Brain pericyte (primary cell): Measurements from ENCODE around the gene LGALS12.

Experiments
- DNase-seq: peaks from one replicate; pipeline ENCODE4 v3.0.0-alpha.2; 2012; ENCODE audit warnings: low read depth, low spot score

The LGALS12 gene, protein sequence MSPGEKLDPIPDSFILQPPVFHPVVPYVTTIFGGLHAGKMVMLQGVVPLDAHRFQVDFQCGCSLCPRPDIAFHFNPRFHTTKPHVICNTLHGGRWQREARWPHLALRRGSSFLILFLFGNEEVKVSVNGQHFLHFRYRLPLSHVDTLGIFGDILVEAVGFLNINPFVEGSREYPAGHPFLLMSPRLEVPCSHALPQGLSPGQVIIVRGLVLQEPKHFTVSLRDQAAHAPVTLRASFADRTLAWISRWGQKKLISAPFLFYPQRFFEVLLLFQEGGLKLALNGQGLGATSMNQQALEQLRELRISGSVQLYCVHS

DNA sequence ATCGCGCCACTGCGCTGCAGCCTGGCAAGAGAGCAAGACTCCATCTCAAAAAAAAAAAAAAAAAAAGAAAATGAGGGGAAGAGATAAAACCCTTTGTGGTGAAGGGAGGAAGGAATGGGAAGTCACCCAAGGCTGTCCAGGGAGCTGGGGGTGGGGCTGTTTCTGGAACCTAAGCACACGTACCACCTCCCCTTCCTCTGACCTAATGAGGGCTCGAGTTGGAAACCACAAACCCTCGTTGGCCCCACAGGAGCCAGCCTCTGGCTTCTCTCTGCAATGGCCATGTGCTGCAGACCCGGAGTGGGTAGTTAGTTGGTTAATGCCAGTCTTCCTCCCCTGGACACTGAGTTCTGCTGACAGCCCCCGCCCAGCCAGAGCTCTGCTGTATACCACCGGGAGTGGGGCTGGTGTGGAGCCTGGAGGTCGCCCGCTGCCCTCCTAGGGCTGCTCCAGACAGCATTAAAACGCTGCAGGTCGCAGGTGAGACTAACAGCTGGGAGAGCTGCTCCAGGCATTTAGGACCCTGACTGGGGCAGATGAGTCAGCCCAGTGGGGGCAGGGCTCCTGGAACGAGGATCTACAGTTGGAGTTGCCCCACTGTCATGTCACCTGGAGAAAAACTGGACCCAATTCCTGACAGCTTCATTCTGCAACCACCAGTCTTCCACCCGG lies at the start of gene LGALS12:
Gene LGALS12, plus strand, starts transcription at position 228 of the 672 bp plus-strand sequence. Its CDS starts 375 bp downstream, at position 603.
- DNase-seq, result no peak

DNA sequence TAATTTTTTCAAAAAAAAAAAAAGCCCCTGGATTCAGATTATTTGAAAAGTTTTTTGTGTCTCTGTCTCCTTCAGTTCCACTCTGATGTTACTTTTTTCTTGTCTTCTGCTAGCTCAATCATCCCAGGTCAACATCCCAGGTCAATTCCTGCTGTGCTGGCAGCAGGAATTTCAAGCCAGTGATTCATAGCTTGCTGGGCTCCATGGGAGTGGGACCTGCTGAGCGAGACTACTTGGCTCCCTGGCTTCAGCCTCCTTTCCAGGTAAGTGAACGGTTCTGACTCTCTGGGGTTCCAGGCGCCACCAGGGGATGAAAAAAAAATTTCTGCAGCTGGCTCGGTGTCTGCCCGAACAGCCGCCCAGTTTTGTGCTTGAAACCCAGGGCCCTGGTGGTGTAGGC lies 46.3 kb upstream of the LGALS12 start:
- DNase-seq, result peak; percentile 11

DNA sequence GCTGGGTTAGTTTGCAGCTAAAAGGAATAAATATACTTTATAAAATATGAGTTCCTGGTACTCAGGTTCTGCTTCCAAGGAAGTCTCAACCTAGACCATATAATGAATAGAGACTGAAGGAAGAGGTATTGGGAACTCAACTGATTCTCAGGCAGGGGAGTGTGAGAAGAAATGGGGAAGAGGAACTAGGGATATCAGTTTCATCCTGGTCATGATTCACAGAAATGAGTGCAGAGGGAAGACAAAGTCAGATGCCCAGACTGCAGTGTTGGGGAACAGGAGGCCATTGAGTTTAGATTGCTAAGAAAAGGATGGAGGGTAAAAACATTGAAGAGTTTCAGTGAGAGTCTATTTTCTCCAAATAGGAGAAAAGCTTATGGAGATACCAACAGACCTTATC lies 43.7 kb upstream of the LGALS12 start:
- DNase-seq, result no peak

DNA sequence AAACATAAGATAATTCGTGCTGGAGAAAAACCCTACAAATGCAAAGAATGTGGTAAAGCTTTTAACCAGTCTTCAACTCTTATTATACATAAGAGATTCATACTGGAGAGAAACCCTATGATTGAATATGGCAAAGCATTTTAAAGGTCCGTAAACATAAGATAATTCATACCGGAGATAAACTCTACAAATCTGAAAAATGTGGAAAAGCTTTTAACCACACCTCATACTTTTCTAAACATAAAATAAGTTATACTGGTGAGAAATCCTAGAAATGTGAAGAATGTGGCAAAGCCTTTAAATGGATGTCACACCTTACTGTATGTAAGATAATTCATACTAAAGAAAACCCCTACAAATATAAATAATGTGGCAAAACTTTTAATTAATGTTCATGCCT lies 35.6 kb upstream of the LGALS12 start:
- no peak for DNase-seq

DNA sequence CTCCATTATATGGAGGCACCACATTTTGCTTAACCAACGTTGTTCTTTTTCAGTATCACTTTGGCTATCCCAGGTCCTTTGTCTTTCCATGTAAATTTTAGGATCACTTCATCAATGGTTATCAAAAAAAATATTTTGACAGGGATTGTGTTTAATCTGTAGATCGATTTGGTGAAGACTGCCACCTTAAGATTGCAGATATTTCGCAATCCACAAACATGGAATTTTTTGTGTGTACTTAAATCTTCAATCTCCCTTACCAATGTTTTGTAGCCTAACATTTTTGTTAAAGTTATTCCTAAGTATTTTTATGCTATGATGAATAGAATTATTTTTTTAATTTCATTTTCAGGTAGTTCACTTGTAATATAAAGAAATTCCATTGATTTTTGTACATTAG lies 33.5 kb upstream of the LGALS12 start:
- DNase-seq, result no peak

DNA sequence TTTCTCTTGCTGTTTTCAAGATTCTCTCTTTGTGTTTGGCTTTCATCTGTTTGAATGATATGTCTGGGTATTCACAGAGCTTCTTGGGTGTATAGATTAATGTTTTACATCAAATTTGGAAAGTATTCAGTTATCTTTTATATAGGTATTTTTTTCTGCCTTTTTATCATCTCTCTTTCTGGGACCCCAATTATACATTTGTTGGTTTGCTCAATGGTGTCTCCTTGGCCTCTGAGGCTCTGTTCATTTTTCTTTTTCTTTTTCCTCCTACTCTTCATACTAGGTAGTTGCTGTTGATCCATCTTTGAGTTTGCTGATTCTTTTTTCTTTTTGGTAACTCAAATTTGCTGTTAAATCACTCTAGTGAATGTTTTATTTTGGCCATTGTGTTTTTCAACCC lies 29.3 kb upstream of the LGALS12 start:
- DNase-seq, result no peak

DNA sequence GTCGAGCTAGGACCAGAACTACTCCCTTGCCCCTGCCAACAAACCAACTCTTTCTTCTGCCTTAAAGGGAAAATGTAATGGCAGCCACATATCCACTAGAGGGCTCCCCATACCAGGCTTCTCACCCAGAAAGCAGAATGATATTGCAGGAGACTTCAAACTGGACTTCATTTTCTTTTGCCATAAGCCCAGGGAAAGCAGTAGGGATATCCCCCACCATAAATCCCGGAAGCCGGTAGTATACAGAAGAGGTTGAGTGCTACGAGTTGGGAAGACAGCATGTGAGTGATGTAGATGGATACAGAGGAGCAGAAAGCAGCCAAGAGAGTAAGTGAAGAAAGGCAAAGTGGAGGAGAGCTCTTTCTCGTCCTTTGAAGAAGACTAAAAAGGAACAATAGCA lies 27.0 kb upstream of the LGALS12 start:
- peak; percentile 49 for DNase-seq

DNA sequence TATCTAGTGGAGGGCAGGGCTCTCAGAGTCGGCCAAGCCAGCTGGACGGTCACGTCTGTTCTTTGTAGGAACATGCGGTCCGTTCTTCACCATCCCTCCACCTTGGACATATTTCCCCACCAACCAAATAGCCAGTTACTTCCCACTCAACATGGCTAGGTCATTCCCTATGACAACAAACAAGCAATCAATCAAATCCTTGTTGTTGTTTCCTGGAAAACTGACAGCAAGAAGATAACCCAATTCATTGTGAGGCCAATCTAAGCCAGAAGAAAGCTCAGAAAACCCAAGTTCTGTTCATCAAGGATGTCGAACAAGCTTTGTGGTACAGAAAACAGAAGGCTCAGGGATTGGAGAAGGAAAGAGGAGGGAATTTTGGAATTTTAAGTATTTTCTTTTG lies 25.8 kb upstream of the LGALS12 start:
- no peak for DNase-seq

DNA sequence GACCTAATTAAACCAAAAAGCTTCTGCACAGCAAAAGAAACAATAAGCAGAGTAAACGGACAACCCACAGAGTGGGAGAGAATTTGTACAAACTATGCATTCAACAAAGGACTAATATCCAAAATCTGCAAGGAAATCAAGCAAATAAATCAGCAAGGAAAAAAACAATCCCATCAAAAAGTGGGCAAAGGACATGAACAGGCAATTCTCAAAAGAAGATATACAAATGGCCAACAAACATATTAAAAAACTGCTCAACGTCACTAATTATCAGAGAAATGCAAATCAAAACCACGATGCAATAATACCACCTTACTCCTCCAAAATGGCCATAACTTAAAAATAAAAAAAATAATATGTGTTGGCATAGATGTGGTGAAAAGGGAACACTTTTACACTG lies 20.1 kb upstream of the LGALS12 start:
- DNase-seq, result no peak

DNA sequence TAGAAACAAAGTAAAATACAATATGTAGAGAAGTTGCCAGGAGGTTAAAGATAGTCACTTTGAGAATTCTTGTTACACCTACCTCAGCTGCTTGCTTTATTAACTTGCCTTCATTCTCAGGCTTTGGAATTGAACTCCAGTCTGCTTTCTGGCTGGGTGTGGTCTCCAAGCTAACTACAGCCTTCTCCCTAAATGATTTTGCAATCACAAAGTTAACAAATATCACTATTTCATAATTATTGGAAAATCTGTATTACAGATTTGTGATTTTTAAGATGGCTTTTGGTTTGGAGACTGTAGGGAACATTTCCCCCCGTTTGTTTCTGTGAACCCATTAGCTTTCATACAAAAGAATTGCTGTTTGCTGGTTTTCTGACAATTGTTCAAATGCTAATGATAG lies 17.1 kb upstream of the LGALS12 start:
- no peak for DNase-seq

DNA sequence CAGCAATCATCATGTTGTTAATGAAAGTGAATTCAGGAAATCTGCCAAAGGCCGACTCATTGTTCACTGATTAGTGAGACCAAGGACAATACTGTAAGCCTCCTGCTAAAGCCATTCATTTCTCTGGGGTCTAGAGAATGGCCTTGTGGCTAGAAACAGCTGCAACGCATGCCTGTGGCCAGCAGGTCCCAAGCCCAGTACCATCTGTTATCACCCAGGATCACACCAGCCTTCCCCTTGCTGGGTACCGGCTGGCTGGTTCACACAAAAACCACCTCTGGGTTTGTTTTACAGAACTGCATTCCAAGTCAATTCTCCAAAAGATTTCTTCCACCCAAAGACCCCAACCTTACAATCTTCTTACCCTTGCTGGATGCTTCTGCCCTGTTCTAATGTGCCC lies 16.0 kb upstream of the LGALS12 start:
- DNase-seq, result no peak

DNA sequence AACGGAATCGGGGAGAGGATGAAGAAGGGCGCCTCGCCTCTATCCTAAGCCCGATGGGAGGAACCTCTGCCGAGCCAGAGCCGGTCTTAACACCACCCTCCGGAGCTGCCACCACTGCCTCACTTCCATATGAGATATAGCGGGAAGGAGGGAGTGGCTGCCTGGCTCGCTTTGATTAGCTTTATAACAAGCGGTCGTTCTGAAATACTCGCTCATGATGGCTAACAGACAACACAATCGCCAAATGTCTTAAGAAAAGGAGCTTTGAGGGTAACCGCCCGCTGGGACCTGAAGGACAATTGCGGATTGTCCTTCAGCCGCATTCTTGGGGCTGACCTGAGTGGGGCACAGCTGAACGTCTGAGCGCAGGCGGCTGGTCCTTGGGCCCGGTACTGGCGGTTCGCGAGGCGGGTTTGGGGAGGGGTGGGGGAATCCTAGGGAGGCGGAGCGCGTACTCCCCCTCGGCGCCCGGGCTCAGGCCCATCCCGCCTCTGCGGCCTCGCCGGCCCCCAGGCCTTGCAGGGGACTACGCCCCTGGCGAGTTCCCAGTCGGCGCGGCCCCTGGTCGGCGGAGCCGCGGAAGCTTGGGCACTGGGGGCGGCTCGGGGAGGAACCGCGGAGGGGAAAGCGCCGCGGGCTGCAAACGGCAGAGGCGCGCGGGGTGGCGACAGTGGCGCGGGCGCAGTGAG lies 15.2 kb upstream of the LGALS12 start, which contains the start of gene PLAAT5:
Gene PLAAT5, minus strand, starts transcription at position 617 of the 689 bp plus-strand sequence. Its CDS starts 133 bp downstream, at position 484.
- DNase-seq, result no peak

DNA sequence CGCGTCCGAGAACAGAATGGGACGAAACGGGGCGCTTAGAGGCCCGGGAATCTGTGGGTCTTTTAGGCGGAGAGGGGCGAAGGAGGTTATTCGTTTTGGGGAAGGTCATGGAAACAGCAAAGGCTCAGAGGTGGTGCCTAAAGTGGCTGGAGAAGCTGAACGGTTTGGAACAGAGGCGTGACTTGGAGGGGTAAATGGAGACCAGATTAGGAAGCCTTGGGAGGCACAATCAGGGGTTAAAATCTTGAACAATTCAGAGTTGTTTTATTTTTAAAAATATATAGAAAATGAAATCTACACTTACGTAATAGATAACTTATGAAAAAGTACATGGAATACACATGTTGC lies 14.7 kb upstream of the LGALS12 start:
- DNase-seq, result no peak

DNA sequence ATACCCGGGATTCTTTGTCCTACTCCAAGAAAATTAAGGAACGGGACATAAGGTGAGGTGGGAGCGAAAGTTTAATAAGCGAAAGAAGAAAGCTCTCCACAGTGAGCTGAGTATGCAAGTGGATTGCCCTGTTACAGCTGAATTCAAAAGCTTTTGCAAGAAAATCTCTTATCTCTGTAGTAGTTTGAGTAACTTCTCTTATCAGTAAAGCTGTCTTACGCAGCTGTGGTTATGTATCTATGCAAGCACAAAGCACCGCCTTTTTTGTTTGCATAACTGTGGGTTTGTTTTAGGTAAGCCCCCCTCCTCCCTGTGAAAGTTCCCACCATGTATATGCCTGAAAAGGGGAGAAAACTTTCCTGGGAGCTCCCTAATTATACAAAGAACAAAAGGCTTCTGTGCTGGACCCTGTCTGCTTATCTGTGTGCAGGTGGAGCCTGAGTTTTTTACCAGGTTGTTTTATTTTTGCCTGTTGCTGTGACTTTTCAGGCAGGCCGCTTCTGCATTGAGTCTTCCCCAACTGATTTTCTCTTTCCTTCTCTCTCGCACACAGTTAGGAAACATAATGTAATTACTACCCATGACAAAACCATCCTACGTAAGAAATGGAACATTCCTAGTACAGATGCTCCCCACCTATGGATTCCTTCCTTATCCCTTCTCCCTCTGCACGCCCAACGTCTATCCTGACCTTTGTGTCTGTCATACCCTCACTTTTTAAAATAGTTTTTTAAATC lies 14.1 kb upstream of the LGALS12 start:
- DNase-seq, result no peak

DNA sequence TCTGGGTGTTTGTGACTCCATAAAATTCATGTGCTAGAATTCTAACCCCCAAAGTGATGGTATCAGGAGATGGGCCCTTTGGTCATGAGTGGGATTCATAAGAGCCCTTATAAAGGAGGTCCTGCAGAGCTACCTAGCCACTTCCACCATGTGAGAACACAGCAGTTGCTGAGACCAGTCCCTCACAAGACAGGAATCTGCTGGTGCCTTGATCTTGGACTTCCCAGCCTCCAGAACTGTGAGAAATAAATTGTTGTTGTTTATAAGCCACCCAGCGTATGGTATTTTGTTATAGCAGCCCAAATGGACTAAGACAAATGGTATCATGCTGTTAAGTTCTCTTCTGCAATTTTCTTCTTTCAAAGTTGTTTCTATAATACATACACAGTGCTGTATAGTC lies 13.4 kb upstream of the LGALS12 start:
- DNase-seq, result no peak

DNA sequence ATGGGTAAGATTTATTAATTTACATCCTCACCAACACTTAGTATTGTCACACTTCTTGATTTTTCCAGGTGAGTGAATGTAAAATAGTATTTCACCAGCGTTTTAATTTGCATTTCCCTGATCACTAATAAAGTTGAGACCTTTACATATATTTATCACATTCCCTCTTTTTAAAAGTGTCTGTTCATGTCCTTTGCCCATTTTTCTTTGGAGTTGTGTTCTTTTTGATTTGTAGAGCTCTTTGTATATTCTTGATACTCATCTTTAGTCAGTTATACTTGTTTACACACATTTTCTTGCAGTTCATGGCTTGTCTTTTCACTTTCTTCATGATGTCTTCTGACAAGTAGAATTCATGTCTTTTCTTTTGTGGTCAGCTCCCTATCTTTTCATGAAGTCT lies 12.8 kb upstream of the LGALS12 start:
- no peak for DNase-seq

DNA sequence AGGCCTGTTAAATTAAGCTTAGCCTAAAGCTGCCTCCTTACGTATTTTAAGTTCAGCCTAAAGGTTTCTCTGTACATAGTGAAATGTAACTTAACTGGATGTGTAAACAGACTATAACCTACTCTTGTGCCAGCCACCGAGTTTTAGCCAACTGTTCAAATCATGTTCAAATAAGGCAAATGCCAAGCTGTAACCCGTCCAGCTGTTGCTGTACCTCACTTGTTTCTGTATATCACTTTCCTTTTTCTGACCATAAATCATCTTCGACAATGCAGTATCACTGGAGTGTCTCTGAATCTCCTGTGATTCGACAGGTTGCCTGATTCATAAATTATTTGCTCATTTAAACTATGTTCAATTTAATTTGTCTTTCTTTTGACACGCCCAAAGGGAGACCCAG lies 10.9 kb upstream of the LGALS12 start:
- no peak for DNase-seq

DNA sequence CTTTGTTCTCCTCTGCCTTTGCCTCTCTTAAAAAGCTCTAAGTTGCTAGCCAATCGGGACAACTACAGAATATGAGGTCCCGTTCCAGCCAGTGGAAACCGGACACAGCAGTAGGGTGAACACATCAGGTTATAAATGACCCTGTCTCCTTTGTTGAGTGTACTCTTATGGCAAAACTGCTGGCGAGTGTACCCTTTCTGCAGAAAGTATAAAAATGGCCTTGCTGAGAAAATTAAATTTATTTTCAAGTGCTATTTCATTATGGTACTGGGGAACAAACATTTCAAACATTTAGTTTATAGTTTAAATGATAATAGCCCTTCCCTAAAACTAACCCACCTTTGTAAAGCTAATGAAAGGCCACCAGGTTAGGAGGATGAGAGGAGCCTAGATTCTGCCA lies 6.0 kb upstream of the LGALS12 start:
- DNase-seq, result no peak

DNA sequence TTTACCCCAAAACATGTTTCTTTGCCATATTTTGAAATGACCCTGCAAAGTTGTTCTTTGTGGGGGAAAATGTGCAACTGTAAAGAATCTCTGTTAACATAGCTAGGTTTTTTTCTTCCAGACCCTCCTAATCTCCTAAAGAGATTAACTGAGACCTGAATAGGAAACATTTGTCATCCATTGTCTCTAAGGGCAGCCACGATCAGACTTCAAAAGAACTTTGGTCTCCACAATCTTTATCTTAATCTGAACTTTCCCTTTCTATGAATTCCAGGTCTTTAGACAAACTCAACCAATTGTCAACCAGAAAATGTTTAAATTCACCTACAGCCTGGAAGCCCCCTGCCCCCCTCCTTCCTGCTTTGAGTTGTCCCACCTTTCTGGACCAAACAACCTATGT lies 4.6 kb upstream of the LGALS12 start:
- no peak for DNase-seq

DNA sequence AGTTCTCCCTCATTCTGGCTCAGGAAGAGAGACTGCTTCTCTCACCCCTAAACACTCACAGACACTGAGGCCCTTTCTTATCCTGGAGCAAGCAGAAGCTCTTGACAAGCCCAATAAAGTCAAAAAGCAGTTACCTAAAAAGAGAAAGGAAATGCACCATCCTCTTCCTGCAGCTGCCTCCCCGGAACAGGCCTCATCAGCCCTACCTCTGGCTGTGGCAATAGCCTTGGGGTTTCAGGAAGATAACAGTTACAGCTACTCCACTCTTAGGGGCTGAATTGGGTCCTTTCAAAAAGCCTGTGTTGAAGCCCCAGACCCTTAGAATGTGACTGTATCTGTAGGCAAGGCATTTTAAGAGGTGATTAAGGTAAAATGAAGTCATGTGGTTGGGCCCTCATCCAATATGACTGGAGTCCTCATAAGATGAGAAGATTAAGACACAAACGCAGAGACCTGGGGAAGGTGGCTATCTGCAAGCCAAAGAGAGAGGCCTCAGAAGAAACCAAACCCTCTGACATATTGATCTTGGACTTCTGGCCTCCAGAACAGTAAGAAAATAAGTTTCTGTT lies 3.5 kb upstream of the LGALS12 start:
- DNase-seq, result no peak

DNA sequence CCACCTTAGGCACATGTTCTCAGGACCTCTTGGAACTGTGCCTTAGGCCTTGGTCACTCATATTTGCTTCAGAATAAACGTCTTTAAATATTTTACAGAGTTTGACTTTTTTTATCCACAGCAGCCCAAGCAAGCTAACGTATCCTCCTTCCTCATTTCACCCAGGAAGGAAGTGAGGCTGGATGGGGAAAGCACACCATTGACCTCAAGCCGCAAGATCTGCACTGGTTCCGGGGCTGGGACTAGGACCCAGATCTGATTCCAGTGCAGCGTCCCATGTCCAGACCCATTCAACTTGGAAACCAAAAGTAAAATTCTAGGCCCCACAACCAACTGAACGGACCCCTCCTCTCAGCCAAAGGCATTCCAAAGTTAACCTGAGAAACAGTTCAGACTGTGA lies 2.4 kb upstream of the LGALS12 start:
- no peak for DNase-seq

DNA sequence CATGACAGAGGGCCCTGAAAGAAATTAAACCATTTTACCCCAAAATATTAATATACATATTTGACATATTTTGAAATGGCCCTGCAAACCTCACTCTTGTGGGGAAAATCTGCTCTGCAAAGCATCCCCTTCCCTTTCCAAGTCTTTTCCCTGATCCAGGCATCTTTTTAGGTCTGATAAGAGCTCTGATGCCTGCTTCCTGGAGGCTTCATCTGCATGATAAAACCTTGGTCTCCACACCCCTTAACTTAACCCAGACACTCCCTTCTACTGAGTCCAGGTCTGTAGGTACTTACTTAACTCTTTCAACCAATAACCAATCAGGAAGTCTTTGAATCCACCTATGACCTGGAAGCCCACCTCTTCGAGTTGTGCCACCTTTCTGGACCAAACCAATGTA lies 1.8 kb upstream of the LGALS12 start:
- no peak for DNase-seq
